Erythroblast (primary cell): ENCODE results near the gene SRPRA.

Source experiments
- GATA1 ChIP-seq: IDR thresholded peaks from 2 replicates; pipeline ENCODE4 v1.6.1; 2011; ENCODE audit warnings: low read depth, mild to moderate bottlenecking, control low read depth, low read length, moderate library complexity
- POLR2A ChIP-seq: IDR thresholded peaks from 2 replicates; pipeline ENCODE4 v1.6.1; 2011; ENCODE audit warnings: mild to moderate bottlenecking, low read length

- TF ChIP-seq POLR2A, result no peak
- no peak for TF ChIP-seq GATA1
Observed at GRCh38 chr11:126257764-126258163, 10.9 kb downstream of the SRPRA start.
